Gastrocnemius medialis (tissue), 4 donors: ENCODE results near the gene HRH2. TPM values are rescaled to one million over a fixed set of nuclear protein-coding genes. Genes with fewer than 3 reads are reported as not detected.
"Not testable (repeated sequence)": the region's sequence is repeated elsewhere in the genome, so short reads cannot be mapped to it uniquely, and the experiment has no call there.

Source experiments
- ATAC-seq, 2 donors: fragments of 150-250 bp; one replicate each; pipeline ENCODE4 v1.9.1; 2016
- DNase-seq, 2 donors: peaks; one replicate each; pipeline ENCODE4 v3.0.0-alpha.2; 2019
- H3K27ac ChIP-seq, 4 donors: fragments of 200-600 bp; sonication (generic); 1 replicate in 1 of 4; 2 replicates in 3 of 4; pipeline ENCODE4 v1.5.1; 2016 to 2018; ENCODE audit warnings: mild to moderate bottlenecking in 2 of 4, moderate library complexity in 1 of 4
- H3K27me3 ChIP-seq, 3 donors: fragments of 200-600 bp; sonication (generic) in 2 of 3; 1 replicate in 1 of 3; 2 replicates in 2 of 3; pipeline versions ENCODE4 v1.5.1 to v1.6.0; 2016 to 2019; ENCODE audit warnings: mild to moderate bottlenecking in 1 of 3, moderate library complexity in 1 of 3
- H3K36me3 ChIP-seq, 2 donors: fragments of 200-600 bp; sonication (generic) in 1 of 2; one replicate each; pipeline ENCODE4 v1.5.1; 2017 to 2018
- H3K4me1 ChIP-seq, 2 donors: fragments of 200-600 bp; sonication (generic) in 1 of 2; one replicate each; pipeline ENCODE4 v1.5.1; 2016 to 2017; ENCODE audit warnings: mild to moderate bottlenecking in 2 of 2
- H3K4me3 ChIP-seq, 4 donors: fragments of 200-600 bp; sonication (generic) in 3 of 4; 1 replicate in 1 of 4; 2 replicates in 3 of 4; pipeline ENCODE4 v1.5.1; 2016 to 2019; ENCODE audit warnings: mild to moderate bottlenecking in 2 of 4
- H3K9me3 ChIP-seq, 3 donors: fragments of 200-600 bp; sonication (generic) in 2 of 3; 1 replicate in 1 of 3; 2 replicates in 2 of 3; pipeline ENCODE4 v1.5.1; 2016 to 2019
- POLR2A ChIP-seq, 2 donors: fragments of 450-650 bp; IDR thresholded peaks; one replicate each; pipeline ENCODE4 v1.6.1; 2017; ENCODE audit warnings: antibody characterized with exemption in 2 of 2, mild to moderate bottlenecking in 2 of 2, moderate library complexity in 2 of 2
- in situ Hi-C, 4 donors: fragments of 200-750 bp; cut with MboI; loops; one replicate each; pipeline versions ENCODE4 v1.15.0 to v1.8.0; 2017; ENCODE audit warnings: low sequenced_read_pairs in 4 of 4
- intact Hi-C: fragments of 100-400 bp; cut with DNase I; formaldehyde crosslinking; loops from one replicate; pipeline ENCODE4 v1.15.1; 2023; ENCODE audit warnings: low total_unique reads
- total RNA-seq, 4 donors: library from RNA; depleted of rRNA; stranded (reverse); fragments of >200 nt; gene quantifications; one replicate each; pipeline versions ENCODE4 v1.1.0 to v1.2.3, GENCODE V29; 2016
- TF ChIP-seq, protein P1 (sequence below), 5 experiments: fragments of 450-650 bp in 3 of 5; fragments of 200-600 bp in 2 of 5; sonication (generic) in 2 of 5; IDR thresholded peaks in 4 of 5; conservative IDR thresholded peaks in 1 of 5; 1 replicate in 4 of 5; 2 replicates in 1 of 5; pipeline ENCODE4 v1.5.1; 2016 to 2019; ENCODE audit warnings: antibody characterized with exemption in 5 of 5, mild to moderate bottlenecking in 3 of 5, moderate library complexity in 3 of 5

HRH2 gene
- total RNA-seq, 4 donors from 2014 or later, result 0.44 to 1.6 (median 0.76) TPM

- intact Hi-C loops, result no loop called here
- H3K4me3 ChIP-seq, result no peak overlapping the region
- in situ Hi-C loops, result no loop called here
These were observed 11.6 kb upstream of the HRH2 start for GRCh38 chr5:175646251-175646650.

DNA sequence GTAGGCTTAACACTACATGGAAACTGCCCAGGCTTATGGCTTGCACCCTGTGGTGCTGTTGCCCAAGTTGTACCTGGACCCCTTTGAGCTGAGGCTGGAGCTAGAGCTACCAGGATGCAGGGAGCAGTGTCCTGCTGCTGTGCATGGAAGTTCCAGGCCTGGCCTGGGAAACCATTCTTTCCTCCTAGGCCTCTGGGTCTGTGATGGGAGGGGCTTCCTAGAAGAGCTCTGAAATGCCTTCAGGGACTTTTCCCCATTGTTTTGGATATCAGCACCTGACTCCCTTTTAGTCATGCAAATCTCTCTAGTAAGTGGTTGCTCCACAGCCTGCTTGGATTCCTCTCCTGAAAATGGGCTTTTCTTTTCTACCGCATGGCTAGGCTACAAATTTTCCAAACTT is 7.9 kb upstream of the HRH2 start:
- H3K27ac ChIP-seq, result no peak overlapping the region
- in situ Hi-C loops, result no loop called here
- no peak overlapping the region for H3K4me3 ChIP-seq
- no peaks in the 10 kb centered on the region for H3K27me3 ChIP-seq
- DNase-seq (no peak), ATAC-seq (no peak)
- TF ChIP-seq, protein P1, sequence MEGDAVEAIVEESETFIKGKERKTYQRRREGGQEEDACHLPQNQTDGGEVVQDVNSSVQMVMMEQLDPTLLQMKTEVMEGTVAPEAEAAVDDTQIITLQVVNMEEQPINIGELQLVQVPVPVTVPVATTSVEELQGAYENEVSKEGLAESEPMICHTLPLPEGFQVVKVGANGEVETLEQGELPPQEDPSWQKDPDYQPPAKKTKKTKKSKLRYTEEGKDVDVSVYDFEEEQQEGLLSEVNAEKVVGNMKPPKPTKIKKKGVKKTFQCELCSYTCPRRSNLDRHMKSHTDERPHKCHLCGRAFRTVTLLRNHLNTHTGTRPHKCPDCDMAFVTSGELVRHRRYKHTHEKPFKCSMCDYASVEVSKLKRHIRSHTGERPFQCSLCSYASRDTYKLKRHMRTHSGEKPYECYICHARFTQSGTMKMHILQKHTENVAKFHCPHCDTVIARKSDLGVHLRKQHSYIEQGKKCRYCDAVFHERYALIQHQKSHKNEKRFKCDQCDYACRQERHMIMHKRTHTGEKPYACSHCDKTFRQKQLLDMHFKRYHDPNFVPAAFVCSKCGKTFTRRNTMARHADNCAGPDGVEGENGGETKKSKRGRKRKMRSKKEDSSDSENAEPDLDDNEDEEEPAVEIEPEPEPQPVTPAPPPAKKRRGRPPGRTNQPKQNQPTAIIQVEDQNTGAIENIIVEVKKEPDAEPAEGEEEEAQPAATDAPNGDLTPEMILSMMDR (IDR thresholded peaks at IDR 0.05 in 4 of 5, conservative IDR thresholded peaks at IDR 0.05 in 1 of 5), result no peak
- no peak for TF ChIP-seq POLR2A (IDR thresholded peaks at IDR 0.05)
- intact Hi-C loops, result no loop called here
- H3K4me1 ChIP-seq, result no peaks in the 10 kb centered on the region
- H3K9me3 ChIP-seq, result no peaks in the 10 kb centered on the region
- no peaks in the 10 kb centered on the region for H3K36me3 ChIP-seq

More at GRCh38 chr5:175646251-175646650, 11.6 kb upstream of the HRH2 start:
- H3K27me3 ChIP-seq, result no peaks in the 10 kb centered on the region
- no peaks in the 10 kb centered on the region for H3K36me3 ChIP-seq
- TF ChIP-seq POLR2A (IDR thresholded peaks at IDR 0.05), result no peak
- TF ChIP-seq, protein P1 (IDR thresholded peaks at IDR 0.05 in 4 of 5, conservative IDR thresholded peaks at IDR 0.05 in 1 of 5), result no peak
- H3K4me1 ChIP-seq, result no peaks in the 10 kb centered on the region
- no peaks in the 10 kb centered on the region for H3K9me3 ChIP-seq
- H3K27ac ChIP-seq, result no peak overlapping the region
- DNase-seq, result no peak
- ATAC-seq, result no peak

- in situ Hi-C loops, H3K4me1 ChIP-seq, H3K36me3 ChIP-seq, H3K27me3 ChIP-seq, ATAC-seq, H3K9me3 ChIP-seq, H3K27ac ChIP-seq, H3K4me3 ChIP-seq, DNase-seq, intact Hi-C loops: not testable (repeated sequence)
These were observed 7.3 kb upstream of the HRH2 start for GRCh38 chr5:175650430-175651205.

DNA sequence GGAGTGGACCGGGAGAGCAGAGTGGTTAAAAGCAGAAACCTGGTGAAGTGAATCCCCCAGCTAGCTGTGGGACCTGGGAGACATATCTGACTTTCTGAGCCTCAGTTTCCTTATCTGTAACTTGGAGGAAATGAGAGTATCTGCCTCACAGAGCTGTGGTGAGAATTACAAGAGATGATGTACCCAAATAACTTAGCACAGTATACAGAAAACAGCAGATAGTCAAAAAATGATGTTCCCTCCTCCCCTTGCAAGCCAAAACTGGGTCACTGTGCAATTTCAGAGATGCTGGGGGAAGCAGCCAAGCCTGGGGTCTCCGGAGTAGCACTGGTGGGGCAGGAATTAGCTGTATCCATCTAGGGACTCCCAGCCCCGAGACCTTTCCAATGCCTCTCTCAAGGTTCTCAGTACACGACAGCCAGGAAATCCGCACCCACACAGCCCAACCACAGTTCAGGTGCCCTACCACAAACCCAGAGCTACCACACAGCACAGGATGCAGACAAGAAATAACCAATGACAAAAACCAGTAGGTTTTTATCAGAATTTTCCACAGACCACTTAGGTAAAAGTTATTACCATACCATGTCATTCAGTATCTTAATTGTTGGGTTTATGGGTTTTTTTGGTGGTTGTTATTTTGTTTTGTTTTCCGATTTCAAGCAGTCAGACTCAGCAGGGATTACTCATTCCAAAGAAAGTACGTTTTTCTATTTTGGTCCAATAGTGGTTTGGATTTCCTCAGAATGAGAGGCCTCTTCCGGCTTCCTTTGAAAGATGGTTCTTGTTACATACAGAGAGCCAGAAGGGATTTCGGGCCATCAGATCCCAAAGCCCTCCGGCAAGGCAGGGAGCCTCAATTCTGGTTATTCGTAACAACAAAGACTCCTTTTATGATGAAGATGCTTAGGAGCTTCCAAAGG is 4.9 kb upstream of the HRH2 start:
- Histone ChIP-seq H3K36me3 (no peaks in the 10 kb centered on the region), H3K4me1 (no peaks in the 10 kb centered on the region), H3K27ac (no peak overlapping the region), H3K4me3 (no peak overlapping the region), H3K9me3 (no peaks in the 10 kb centered on the region), H3K27me3 (peaks cover 0 to 11% (median 10%) of the 10 kb centered on the region in 3 donors)
- no peak for TF ChIP-seq POLR2A (IDR thresholded peaks at IDR 0.05)
- intact Hi-C loops (no loop called here), in situ Hi-C loops (no loop called here)
- DNase-seq (no peak), ATAC-seq (no peak)

DNA sequence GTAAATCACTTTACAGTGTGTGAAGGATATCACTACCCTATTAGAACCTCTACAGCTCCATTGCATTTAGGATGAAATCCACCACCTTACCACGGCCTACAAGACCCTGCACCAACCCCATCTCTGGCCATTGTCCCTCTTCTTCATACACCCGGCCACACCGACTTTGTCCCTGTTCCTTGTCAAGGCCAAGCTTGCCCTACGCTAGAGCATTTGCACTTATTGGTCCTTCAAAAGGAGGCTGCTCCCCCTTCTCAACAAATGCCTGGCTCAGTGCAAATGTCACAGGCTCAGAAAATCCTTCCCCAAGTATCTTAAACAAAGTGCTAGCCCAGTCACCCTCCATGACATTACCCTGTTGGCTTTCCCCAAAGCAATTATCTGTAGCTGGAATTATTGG is 4.1 kb upstream of the HRH2 start:
- no peaks in the 10 kb centered on the region for H3K4me1 ChIP-seq
- DNase-seq (no peak), ATAC-seq (no peak)
- no peak for TF ChIP-seq POLR2A (IDR thresholded peaks at IDR 0.05)
- TF ChIP-seq, protein P1 (IDR thresholded peaks at IDR 0.05 in 4 of 5, conservative IDR thresholded peaks at IDR 0.05 in 1 of 5), result no peak
- in situ Hi-C loops, result no loop called here
- no peaks in the 10 kb centered on the region for H3K36me3 ChIP-seq
- intact Hi-C loops, result no loop called here
- H3K9me3 ChIP-seq, result no peaks in the 10 kb centered on the region
- H3K27ac ChIP-seq, result no peak overlapping the region
- H3K4me3 ChIP-seq, result no peak overlapping the region
- peaks cover 7 to 18% (median 15%) of the 10 kb centered on the region in 3 donors for H3K27me3 ChIP-seq
